ENCODE results near the gene ZNF629.

Gene ZNF629

DNA sequence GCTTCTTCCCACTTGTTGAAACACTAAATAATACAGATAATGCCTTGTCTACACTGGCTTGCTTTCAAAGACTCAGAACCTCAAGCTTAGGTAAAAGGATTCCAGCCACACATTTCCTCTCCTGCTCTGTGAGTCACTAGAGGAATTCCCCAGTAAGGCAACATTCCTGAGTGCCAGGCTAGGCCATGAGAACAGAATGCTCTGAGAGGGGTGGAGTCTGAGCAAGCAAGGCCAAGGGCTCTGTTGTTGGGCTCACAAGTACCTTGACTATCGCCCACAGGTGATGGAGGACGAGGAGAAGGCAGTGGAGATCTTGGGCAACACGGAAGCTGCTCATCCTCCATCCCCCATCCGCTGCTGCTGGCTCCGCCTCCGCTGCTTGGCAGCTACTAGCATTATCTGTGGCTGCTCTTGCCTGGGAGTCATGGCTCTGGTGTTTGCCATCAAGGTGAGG lies 45.5 kb downstream of the ZNF629 start:
- H3F3A ChIP-seq (ENCODE audit: insufficient read depth, low read length): peaks cover 4% of the 10 kb centered on the region; the same call in 1 of the 2 replicates
- H3K9me3 ChIP-seq (replicated peaks; ENCODE audit: insufficient read depth, low read length): no peaks in the 10 kb centered on the region
- H3K36me3 ChIP-seq (replicated peaks; ENCODE audit: insufficient read depth, low read length): peaks cover 6% of the 10 kb centered on the region; the same call in 1 of the 2 replicates
- H3K4me2 ChIP-seq (ENCODE audit: low read depth, low read length): no peak overlapping the region
- no peak overlapping the region for H3K27ac ChIP-seq (ENCODE audit: low read length)
- H3K9ac ChIP-seq (ENCODE audit: low read length): no peak overlapping the region
- no peak overlapping the region for H2AFZ ChIP-seq (ENCODE audit: low read length)
- H3K4me1 ChIP-seq (ENCODE audit: low read length): no peaks in the 10 kb centered on the region
- no peaks in the 10 kb centered on the region for H3K9me2 ChIP-seq (replicated peaks; ENCODE audit: insufficient read depth, low read length)
- DNase-seq: no peak
- TF ChIP-seq EZH2phosphoT487 (IDR thresholded peaks at IDR 0.05; ENCODE audit: low read length) (no peak), EZH2 (optimal IDR thresholded peaks at IDR 0.05; ENCODE audit: low read depth, low read length) (no peak)
- TF ChIP-seq, protein P1, sequence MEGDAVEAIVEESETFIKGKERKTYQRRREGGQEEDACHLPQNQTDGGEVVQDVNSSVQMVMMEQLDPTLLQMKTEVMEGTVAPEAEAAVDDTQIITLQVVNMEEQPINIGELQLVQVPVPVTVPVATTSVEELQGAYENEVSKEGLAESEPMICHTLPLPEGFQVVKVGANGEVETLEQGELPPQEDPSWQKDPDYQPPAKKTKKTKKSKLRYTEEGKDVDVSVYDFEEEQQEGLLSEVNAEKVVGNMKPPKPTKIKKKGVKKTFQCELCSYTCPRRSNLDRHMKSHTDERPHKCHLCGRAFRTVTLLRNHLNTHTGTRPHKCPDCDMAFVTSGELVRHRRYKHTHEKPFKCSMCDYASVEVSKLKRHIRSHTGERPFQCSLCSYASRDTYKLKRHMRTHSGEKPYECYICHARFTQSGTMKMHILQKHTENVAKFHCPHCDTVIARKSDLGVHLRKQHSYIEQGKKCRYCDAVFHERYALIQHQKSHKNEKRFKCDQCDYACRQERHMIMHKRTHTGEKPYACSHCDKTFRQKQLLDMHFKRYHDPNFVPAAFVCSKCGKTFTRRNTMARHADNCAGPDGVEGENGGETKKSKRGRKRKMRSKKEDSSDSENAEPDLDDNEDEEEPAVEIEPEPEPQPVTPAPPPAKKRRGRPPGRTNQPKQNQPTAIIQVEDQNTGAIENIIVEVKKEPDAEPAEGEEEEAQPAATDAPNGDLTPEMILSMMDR (IDR thresholded peaks at IDR 0.05; ENCODE audit: low read length): no peak
- no peaks in the 10 kb centered on the region for H4K20me1 ChIP-seq (ENCODE audit: insufficient read depth, low read length)
- H3K27me3 ChIP-seq (replicated peaks; ENCODE audit: insufficient read depth, low read length): no peaks in the 10 kb centered on the region
- no peaks in the 10 kb centered on the region for H3K79me2 ChIP-seq (ENCODE audit: low read length)
- H3K4me3 ChIP-seq (ENCODE audit: low read length): no peak overlapping the region

DNA sequence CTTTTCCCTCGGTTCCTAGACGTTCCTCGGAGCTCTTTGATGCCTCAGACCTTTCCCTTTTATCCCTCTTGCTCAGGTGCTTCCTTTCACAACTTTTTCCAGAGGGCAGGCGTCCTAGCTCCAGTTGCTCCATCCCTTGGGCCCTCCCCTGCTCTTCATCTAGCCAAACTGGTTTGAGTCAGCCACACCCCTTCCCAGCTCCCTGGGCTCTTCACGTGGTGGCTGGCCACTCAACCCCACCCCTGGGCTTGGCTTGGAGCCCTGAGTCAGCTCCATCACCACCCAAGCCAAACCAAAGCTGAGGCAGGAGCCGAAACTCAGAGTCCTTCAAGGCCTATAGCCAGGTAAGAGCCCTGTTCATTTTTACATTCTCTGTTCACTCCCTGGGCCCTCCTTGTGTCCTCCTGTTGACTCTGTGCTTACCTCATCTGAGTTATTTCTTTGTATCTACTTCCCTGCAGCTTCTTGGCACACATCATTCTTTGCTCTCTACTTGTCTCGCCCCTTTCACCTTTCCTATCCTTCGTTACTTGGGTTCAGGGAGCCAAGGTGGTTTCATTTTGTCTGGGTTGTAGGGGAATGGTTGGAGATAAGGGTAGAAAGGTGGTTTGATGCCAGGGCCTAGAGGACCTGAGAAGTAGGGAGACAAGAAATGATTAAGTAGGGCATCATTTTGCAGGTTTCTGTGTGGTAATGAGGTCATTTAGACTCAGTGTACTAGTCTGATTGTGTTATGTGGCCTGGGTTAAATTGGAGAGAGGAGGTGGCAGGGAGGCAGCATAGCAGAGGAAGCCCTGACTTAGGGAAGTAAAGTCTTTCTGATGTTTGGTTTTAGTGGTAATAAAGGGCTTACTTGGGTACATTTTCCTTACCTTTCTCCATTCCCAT lies 46.4 kb downstream of the ZNF629 start:
- Histone ChIP-seq H3K4me2 (ENCODE audit: low read depth, low read length) (no peak overlapping the region), H3K9ac (ENCODE audit: low read length) (no peak overlapping the region), H3F3A (ENCODE audit: insufficient read depth, low read length) (peaks cover 4% of the 10 kb centered on the region; the same call in 1 of the 2 replicates), H4K20me1 (ENCODE audit: insufficient read depth, low read length) (no peaks in the 10 kb centered on the region), H3K9me2 (replicated peaks; ENCODE audit: insufficient read depth, low read length) (no peaks in the 10 kb centered on the region), H3K4me1 (ENCODE audit: low read length) (no peaks in the 10 kb centered on the region), H3K27me3 (replicated peaks; ENCODE audit: insufficient read depth, low read length) (no peaks in the 10 kb centered on the region), H2AFZ (ENCODE audit: low read length) (no peak overlapping the region), H3K9me3 (replicated peaks; ENCODE audit: insufficient read depth, low read length) (no peaks in the 10 kb centered on the region), H3K36me3 (replicated peaks; ENCODE audit: insufficient read depth, low read length) (peaks cover 6% of the 10 kb centered on the region; the same call in 1 of the 2 replicates), H3K27ac (ENCODE audit: low read length) (no peak overlapping the region), H3K79me2 (ENCODE audit: low read length) (no peaks in the 10 kb centered on the region), H3K4me3 (ENCODE audit: low read length) (no peak overlapping the region)
- TF ChIP-seq EZH2 (optimal IDR thresholded peaks at IDR 0.05; ENCODE audit: low read depth, low read length): no peak
- TF ChIP-seq, protein P1 (IDR thresholded peaks at IDR 0.05; ENCODE audit: low read length): no peak
- TF ChIP-seq EZH2phosphoT487 (IDR thresholded peaks at IDR 0.05; ENCODE audit: low read length): no peak
- DNase-seq: no peak

DNA sequence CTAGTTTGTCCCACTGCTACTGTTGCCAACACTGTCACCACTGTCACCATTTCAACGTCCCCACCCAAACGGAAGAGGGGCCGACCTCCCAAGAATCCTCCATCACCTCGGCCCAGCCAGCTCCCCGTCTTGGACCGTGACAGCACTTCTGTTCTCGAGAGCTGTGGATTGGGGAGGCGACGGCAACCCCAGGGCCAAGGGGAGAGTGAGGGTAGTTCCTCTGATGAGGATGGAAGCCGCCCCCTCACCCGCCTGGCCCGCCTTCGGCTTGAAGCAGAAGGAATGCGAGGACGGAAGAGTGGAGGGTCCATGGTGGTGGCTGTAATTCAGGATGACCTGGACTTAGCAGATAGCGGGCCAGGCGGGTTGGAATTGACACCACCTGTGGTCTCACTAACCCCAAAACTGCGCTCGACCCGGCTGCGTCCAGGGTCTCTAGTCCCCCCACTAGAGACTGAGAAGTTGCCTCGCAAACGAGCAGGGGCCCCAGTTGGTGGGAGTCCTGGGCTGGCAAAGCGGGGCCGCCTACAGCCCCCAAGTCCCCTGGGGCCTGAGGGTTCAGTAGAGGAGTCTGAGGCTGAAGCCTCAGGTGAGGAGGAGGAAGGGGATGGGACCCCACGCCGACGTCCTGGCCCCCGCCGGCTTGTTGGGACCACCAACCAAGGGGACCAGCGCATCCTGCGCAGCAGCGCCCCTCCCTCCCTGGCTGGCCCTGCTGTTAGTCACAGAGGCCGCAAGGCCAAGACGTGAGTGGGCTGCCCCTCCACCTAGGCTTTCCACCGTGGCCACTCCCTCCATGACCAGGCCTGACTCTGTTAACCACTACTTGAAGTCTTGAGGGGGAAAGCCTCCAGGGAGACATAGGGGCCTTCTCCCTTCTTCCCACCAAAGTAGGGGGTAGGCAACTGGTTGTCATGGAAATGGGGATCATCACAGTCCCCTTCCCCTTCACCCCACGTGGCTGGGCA lies 47.7 kb downstream of the ZNF629 start:
- H3K9me3 ChIP-seq (replicated peaks; ENCODE audit: insufficient read depth, low read length): no peaks in the 10 kb centered on the region
- H3K27me3 ChIP-seq (replicated peaks; ENCODE audit: insufficient read depth, low read length): no peaks in the 10 kb centered on the region
- no peaks in the 10 kb centered on the region for H3K4me1 ChIP-seq (ENCODE audit: low read length)
- no peak overlapping the region for H3K9ac ChIP-seq (ENCODE audit: low read length)
- no peak overlapping the region for H3K27ac ChIP-seq (ENCODE audit: low read length)
- no peak for DNase-seq
- no peak overlapping the region for H3K4me2 ChIP-seq (ENCODE audit: low read depth, low read length)
- no peaks in the 10 kb centered on the region for H3F3A ChIP-seq (ENCODE audit: insufficient read depth, low read length)
- TF ChIP-seq EZH2 (optimal IDR thresholded peaks at IDR 0.05; ENCODE audit: low read depth, low read length) (no peak), EZH2phosphoT487 (IDR thresholded peaks at IDR 0.05; ENCODE audit: low read length) (no peak)
- TF ChIP-seq, protein P1 (IDR thresholded peaks at IDR 0.05; ENCODE audit: low read length): no peak
- H3K36me3 ChIP-seq (replicated peaks; ENCODE audit: insufficient read depth, low read length): peaks cover 13% of the 10 kb centered on the region; the same call in 1 of the 2 replicates
- H3K9me2 ChIP-seq (replicated peaks; ENCODE audit: insufficient read depth, low read length): no peaks in the 10 kb centered on the region
- no peaks in the 10 kb centered on the region for H4K20me1 ChIP-seq (ENCODE audit: insufficient read depth, low read length)
- H3K79me2 ChIP-seq (ENCODE audit: low read length): no peaks in the 10 kb centered on the region
- no peak overlapping the region for H2AFZ ChIP-seq (ENCODE audit: low read length)
- H3K4me3 ChIP-seq (ENCODE audit: low read length): no peak overlapping the region
